MCF 10A (cell line): ENCODE data around the gene LRRIQ4. TPM values are rescaled to one million over a fixed set of nuclear protein-coding genes. Genes with fewer than 3 reads are reported as not detected.

Experiments
- BruUV-seq: library from RNA; stranded (reverse); fragments of 400-500 nt; replicated peaks from 2 replicates; lab custom pipeline; 2021; lab: Mats Ljungman, UMichigan
- CTCF ChIA-PET: fragments of 300-600 bp; sonication (Branson Sonifier 250); formaldehyde crosslinking; extraction: SDS; loops from one replicate; lab custom pipeline; 2021; ENCODE audit warnings: antibody characterized with exemption, inconsistent platforms; lab: Yijun Ruan, JAX
- POLR2A ChIA-PET: fragments of 300-600, 350-650 bp; sonication (Branson Sonifier 250); formaldehyde crosslinking; extraction: SDS; loops from one replicate; lab custom pipeline; 2020; ENCODE audit warnings: antibody characterized with exemption, inconsistent platforms; lab: Yijun Ruan, JAX
- DNase-seq: peaks from one replicate; pipeline ENCODE4 v3.0.0-alpha.2; 2018; ENCODE audit not compliant: unreplicated experiment
- H3K27ac Mint-ChIP-seq: one replicate; pipeline ENCODE4 v1.8.0; 2022; ENCODE audit warnings: mild to moderate bottlenecking, low read depth, mixed read lengths; ENCODE audit not compliant: unreplicated experiment
- H3K27me3 Mint-ChIP-seq: one replicate; pipeline ENCODE4 v1.8.0; 2022; ENCODE audit warnings: mixed read lengths; ENCODE audit not compliant: insufficient read depth, unreplicated experiment
- H3K36me3 Mint-ChIP-seq: one replicate; pipeline ENCODE4 v1.8.0; 2022; ENCODE audit warnings: mild to moderate bottlenecking, moderate library complexity, mixed read lengths; ENCODE audit not compliant: insufficient read depth, unreplicated experiment
- H3K4me1 Mint-ChIP-seq: one replicate; pipeline ENCODE4 v1.8.0; 2022; ENCODE audit warnings: mixed read lengths; ENCODE audit not compliant: insufficient read depth, unreplicated experiment
- H3K4me3 Mint-ChIP-seq: one replicate; pipeline ENCODE4 v1.8.0; 2022; ENCODE audit warnings: mild to moderate bottlenecking, moderate library complexity, mixed read lengths; ENCODE audit not compliant: unreplicated experiment
- H3K9me3 Mint-ChIP-seq: one replicate; pipeline ENCODE4 v1.8.0; 2022; ENCODE audit warnings: mixed read lengths; ENCODE audit not compliant: unreplicated experiment
- CTCF ChIP-seq: fragments of 200-600 bp; IDR thresholded peaks from one replicate; pipeline ENCODE4 v1.8.0; 2022; ENCODE audit warnings: antibody characterized with exemption, mild to moderate bottlenecking; ENCODE audit not compliant: unreplicated experiment
- intact Hi-C: fragments of 100-400 bp; cut with micrococcal nuclease; formaldehyde crosslinking; loops from 2 replicates; pipeline ENCODE4 v1.14.1; 2022
- total RNA-seq: library from RNA; stranded (reverse); gene quantifications from 2 replicates; pipeline ENCODE4 v1.2.3, GENCODE V29; 2022

The LRRIQ4 gene
- total RNA-seq, 1 experiment from 2014 or later, result not detected

- Mint-ChIP-seq H3K9me3 (no peaks in the 10 kb centered on the region), H3K4me3 (no peak overlapping the region), H3K36me3 (no peaks in the 10 kb centered on the region), H3K27me3 (no peaks in the 10 kb centered on the region), H3K27ac (no peak overlapping the region), H3K4me1 (peaks cover 1% of the 10 kb centered on the region)
- intact Hi-C loops, result no loop called here
- CTCF ChIA-PET, result interaction anchor here (0.9 kb wide), 1 partner anchor 46 kb away, joined by 3 read pairs; no protein-coding TSS in a partner anchor
- POLR2A ChIA-PET, result no interaction called here
- BruUV-seq, result no TSS peak
- no peak for TF ChIP-seq CTCF
- DNase-seq, result no peak
Observed at GRCh38 chr3:169842960-169843359, 30.3 kb downstream of the LRRIQ4 start.

- ChIA-PET CTCF (interaction anchor here (0.6 kb wide), 3 partner anchors 21 to 231 kb away, joined by 3 read pairs; no protein-coding TSS in a partner anchor), POLR2A (interaction anchor here (1.0 to 1.5 kb wide), 2 partner anchors 13 to 74 kb away, joined by 4 to 6 read pairs; partner anchors contain the start of gene MYNN)
- Mint-ChIP-seq H3K4me1 (peaks cover 5% of the 10 kb centered on the region), H3K27me3 (no peaks in the 10 kb centered on the region), H3K36me3 (no peaks in the 10 kb centered on the region), H3K4me3 (no peak overlapping the region), H3K27ac (no peak overlapping the region), H3K9me3 (no peaks in the 10 kb centered on the region)
- TF ChIP-seq CTCF, result no peak
- intact Hi-C loops, result no loop called here
- peak; percentile 67 for DNase-seq
- no TSS peak for BruUV-seq
Observed at GRCh38 chr3:169846458-169847193, 34.0 kb downstream of the LRRIQ4 start.

GRCh38 chr3:169847896-169848295 lies 35.2 kb downstream of the LRRIQ4 start:
- CTCF ChIA-PET, result interaction anchor here (0.6 kb wide), 1 partner anchor 488 kb away, joined by 3 read pairs; no protein-coding TSS in a partner anchor
- no peaks in the 10 kb centered on the region for H3K9me3 Mint-ChIP-seq
- POLR2A ChIA-PET, result interaction anchor here (0.6 kb wide), 1 partner anchor 279 kb away, joined by 3 read pairs; no protein-coding TSS in a partner anchor
- H3K4me1 Mint-ChIP-seq, result peaks cover 5% of the 10 kb centered on the region
- intact Hi-C loops, result no loop called here
- no peak for TF ChIP-seq CTCF
- no peak for DNase-seq
- no peak overlapping the region for H3K27ac Mint-ChIP-seq
- BruUV-seq, result no TSS peak
- H3K27me3 Mint-ChIP-seq, result no peaks in the 10 kb centered on the region
- H3K36me3 Mint-ChIP-seq, result no peaks in the 10 kb centered on the region
- H3K4me3 Mint-ChIP-seq, result no peak overlapping the region

- no peak for DNase-seq
- Mint-ChIP-seq H3K36me3 (no peaks in the 10 kb centered on the region), H3K4me1 (peaks cover 5% of the 10 kb centered on the region), H3K9me3 (no peaks in the 10 kb centered on the region), H3K27me3 (peaks cover 7% of the 10 kb centered on the region), H3K27ac (no peak overlapping the region), H3K4me3 (no peak overlapping the region)
- ChIA-PET CTCF (interaction anchor here (0.7 kb wide), 1 partner anchor 171 kb away, joined by 3 read pairs; no protein-coding TSS in a partner anchor), POLR2A (interaction anchor here (0.6 kb wide), 1 partner anchor 11 kb away, joined by 3 read pairs; no protein-coding TSS in a partner anchor)
- BruUV-seq, result no TSS peak
- intact Hi-C loops, result no loop called here
- TF ChIP-seq CTCF, result no peak
Observed at GRCh38 chr3:169848741-169849140, 36.1 kb downstream of the LRRIQ4 start.
